H9 (cell line): Measurements from ENCODE around the gene TSACC. TPM values are rescaled to one million over a fixed set of nuclear protein-coding genes. Genes with fewer than 3 reads are reported as not detected.

Experiments used
- DNase-seq: peaks from one replicate; pipeline ENCODE4 v3.0.0-alpha.2; 2017
- H2AFZ ChIP-seq: one replicate; pipeline ENCODE4 v1.6.1; 2013; ENCODE audit warnings: mild to moderate bottlenecking, low read length, control low read depth, moderate library complexity
- H2AK5ac ChIP-seq: 2 replicates; pipeline ENCODE4 v1.6.1; 2013; ENCODE audit warnings: low read length, control low read depth, mixed read lengths; ENCODE audit not compliant: insufficient read length
- H2BK120ac ChIP-seq: one replicate; pipeline ENCODE4 v1.6.1; 2013; ENCODE audit warnings: low read depth, mild to moderate bottlenecking, low read length, control low read depth, inconsistent platforms; ENCODE audit not compliant: poor library complexity, severe bottlenecking
- H2BK12ac ChIP-seq: 2 replicates; pipeline ENCODE4 v1.6.1; 2013; ENCODE audit warnings: low read length, control low read depth, mixed read lengths, low read depth; ENCODE audit not compliant: insufficient read length
- H2BK15ac ChIP-seq: 2 replicates; pipeline ENCODE4 v1.6.1; 2013; ENCODE audit warnings: low read depth, low read length, control low read depth
- H2BK20ac ChIP-seq: one replicate; pipeline ENCODE4 v1.6.1; 2013; ENCODE audit warnings: low read depth, mild to moderate bottlenecking, low read length, control low read depth, inconsistent platforms; ENCODE audit not compliant: poor library complexity, severe bottlenecking
- H2BK5ac ChIP-seq: 2 replicates; pipeline ENCODE4 v1.6.1; 2013; ENCODE audit warnings: low read length, control low read depth, mixed read lengths; ENCODE audit not compliant: insufficient read length
- H3K14ac ChIP-seq: 2 replicates; pipeline ENCODE4 v1.6.1; 2013; ENCODE audit warnings: low read length, control low read depth; ENCODE audit not compliant: insufficient read depth
- H3K18ac ChIP-seq: 2 replicates; pipeline ENCODE4 v1.6.1; 2013; ENCODE audit warnings: low read depth, mild to moderate bottlenecking, mixed read lengths, low read length, control low read depth; ENCODE audit not compliant: insufficient read length
- H3K23ac ChIP-seq: 2 replicates; pipeline ENCODE4 v1.6.1; 2013; ENCODE audit warnings: low read length, control low read depth, mixed read lengths, low read depth; ENCODE audit not compliant: insufficient read length
- H3K23me2 ChIP-seq: 2 replicates; pipeline ENCODE4 v1.6.1; 2013; ENCODE audit warnings: low read depth, mild to moderate bottlenecking, mixed read lengths, low read length, control low read depth; ENCODE audit not compliant: insufficient read length, poor library complexity, severe bottlenecking
- H3K27ac ChIP-seq: 2 replicates; pipeline ENCODE4 v1.5.1; 2013; ENCODE audit warnings: low read length, control low read depth, mixed read lengths, low read depth; ENCODE audit not compliant: insufficient read length
- H3K27me3 ChIP-seq: 2 replicates; pipeline ENCODE4 v1.6.1; 2013; ENCODE audit warnings: low read length, control low read depth, inconsistent platforms; ENCODE audit not compliant: insufficient read depth
- H3K4ac ChIP-seq: 2 replicates; pipeline ENCODE4 v1.6.1; 2013; ENCODE audit warnings: low read depth, mild to moderate bottlenecking, control low read depth, inconsistent platforms, low read length, moderate library complexity
- H3K4me1 ChIP-seq: 2 replicates; pipeline ENCODE4 v1.6.1; 2013; ENCODE audit warnings: low read length, control low read depth, inconsistent platforms; ENCODE audit not compliant: insufficient read depth
- H3K4me2 ChIP-seq: 2 replicates; pipeline ENCODE4 v1.6.1; 2013; ENCODE audit warnings: low read length, control low read depth, mixed read lengths; ENCODE audit not compliant: insufficient read length, insufficient read depth
- H3K56ac ChIP-seq: 2 replicates; pipeline ENCODE4 v1.6.1; 2013; ENCODE audit warnings: low read depth, mild to moderate bottlenecking, mixed read lengths, low read length, control low read depth; ENCODE audit not compliant: insufficient read length
- H3K79me1 ChIP-seq: 2 replicates; pipeline ENCODE4 v1.6.1; 2013; ENCODE audit warnings: low read depth, mild to moderate bottlenecking, moderate library complexity, low read length, control low read depth, inconsistent platforms; ENCODE audit not compliant: insufficient read depth, poor library complexity, severe bottlenecking
- H3K79me2 ChIP-seq: 2 replicates; pipeline ENCODE4 v1.6.1; 2013; ENCODE audit warnings: low read length, control low read depth, inconsistent platforms; ENCODE audit not compliant: insufficient read depth
- H3K9ac ChIP-seq: 2 replicates; pipeline ENCODE4 v1.6.1; 2013; ENCODE audit warnings: low read length, control low read depth, mixed read lengths; ENCODE audit not compliant: insufficient read length; ENCODE audit errors: extremely low read depth
- H3K9me3 ChIP-seq: one replicate; pipeline ENCODE4 v1.6.1; 2013; ENCODE audit warnings: low read depth, low read length, inconsistent platforms; ENCODE audit not compliant: control insufficient read depth
- H3T11ph ChIP-seq: one replicate; pipeline ENCODE4 v1.6.1; 2013; ENCODE audit warnings: mild to moderate bottlenecking, low read length, control low read depth, inconsistent platforms
- H4K20me1 ChIP-seq: one replicate; pipeline ENCODE4 v1.6.1; 2013; ENCODE audit not compliant: control insufficient read depth, insufficient read length, insufficient read depth
- H4K5ac ChIP-seq: 2 replicates; pipeline ENCODE4 v1.6.1; 2013; ENCODE audit warnings: low read depth, mild to moderate bottlenecking, mixed read lengths, low read length, control low read depth; ENCODE audit not compliant: insufficient read length
- H4K8ac ChIP-seq: replicated peaks from 2 replicates; pipeline ENCODE4 v1.6.1; 2013; ENCODE audit warnings: low read length, control low read depth, mixed read lengths, low read depth; ENCODE audit not compliant: insufficient read length
- H4K91ac ChIP-seq: 2 replicates; pipeline ENCODE4 v1.6.1; 2013; ENCODE audit warnings: low read depth, mild to moderate bottlenecking, moderate library complexity, mixed read lengths, low read length, control low read depth; ENCODE audit not compliant: insufficient read length
- H3K27ac Mint-ChIP-seq, 3 experiments: 2 replicates in 2 of 3; 3 replicates in 1 of 3; pipeline ENCODE4 v1.8.0; 2020 to 2021; ENCODE audit warnings: mixed read lengths in 3 of 3, mild to moderate bottlenecking in 1 of 3, moderate library complexity in 1 of 3
- H3K27me3 Mint-ChIP-seq: 2 replicates; pipeline ENCODE4 v1.8.0; 2021; ENCODE audit warnings: low read depth, mild to moderate bottlenecking, moderate library complexity, mixed read lengths
- H3K36me3 Mint-ChIP-seq, 3 experiments: 2 replicates in 2 of 3; 3 replicates in 1 of 3; pipeline ENCODE4 v1.8.0; 2020 to 2021; ENCODE audit warnings: low read depth in 3 of 3, mixed read lengths in 3 of 3; ENCODE audit not compliant: insufficient read depth in 1 of 3
- H3K4me1 Mint-ChIP-seq, 2 experiments: 2 replicates each; pipeline ENCODE4 v1.8.0; 2020; ENCODE audit warnings: mixed read lengths in 2 of 2
- H3K4me3 Mint-ChIP-seq, 2 experiments: 2 replicates in 1 of 2; 3 replicates in 1 of 2; pipeline ENCODE4 v1.8.0; 2020 to 2021; ENCODE audit warnings: mild to moderate bottlenecking in 2 of 2, mixed read lengths in 2 of 2, moderate library complexity in 1 of 2
- H3K9me3 Mint-ChIP-seq, 2 experiments: 2 replicates in 1 of 2; 3 replicates in 1 of 2; pipeline ENCODE4 v1.8.0; 2020; ENCODE audit warnings: mild to moderate bottlenecking in 2 of 2, mixed read lengths in 2 of 2, moderate library complexity in 1 of 2
- CTCF ChIP-seq: fragments of 200-600 bp; sonication (generic); conservative IDR thresholded peaks from 3 replicates; pipeline ENCODE4 v1.8.0; 2021; ENCODE audit warnings: antibody characterized with exemption, mild to moderate bottlenecking
- total RNA-seq: library from RNA; stranded (reverse); gene quantifications from 2 replicates; pipeline ENCODE4 v1.2.1, GENCODE V29; 2021

The TSACC gene
- total RNA-seq, 1 experiment from 2014 or later = 2.3 TPM

DNA sequence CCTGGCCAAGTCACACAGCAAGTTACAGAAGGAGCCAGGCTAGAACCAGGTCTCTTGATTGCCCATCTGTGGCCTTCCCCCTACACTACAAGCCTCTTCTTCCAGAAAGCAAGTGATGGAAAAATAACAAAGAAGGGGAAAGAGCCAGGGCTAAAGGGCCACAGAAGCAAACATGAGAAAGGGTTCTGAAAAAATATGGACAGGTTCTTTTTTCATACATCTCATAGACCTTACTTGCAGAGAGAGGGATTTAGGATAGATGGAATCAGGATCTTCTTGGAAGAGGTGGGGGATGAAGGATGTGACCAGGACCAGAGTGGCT lies 33.9 kb downstream of the TSACC start:
- Histone ChIP-seq H3K18ac (no peak overlapping the region), H4K91ac (no peak overlapping the region), H3K4me2 (no peak overlapping the region), H3K23me2 (peaks cover 4% of the 10 kb centered on the region), H2BK20ac (no peak overlapping the region), H2AFZ (no peak overlapping the region), H4K5ac (no peak overlapping the region), H2BK12ac (no peak overlapping the region), H3K79me2 (no peaks in the 10 kb centered on the region), H3K9ac (no peak overlapping the region), H3K14ac (no peak overlapping the region), H2BK120ac (no peak overlapping the region), H3K4me1 (no peaks in the 10 kb centered on the region), H3K9me3 (no peaks in the 10 kb centered on the region), H3K27ac (no peak overlapping the region), H3K27me3 (no peaks in the 10 kb centered on the region; the same call in 1 of the 2 replicates), H2BK5ac (no peak overlapping the region), H3T11ph (no peak overlapping the region), H4K8ac (no peak overlapping the region), H3K79me1 (no peaks in the 10 kb centered on the region), H2AK5ac (no peak overlapping the region), H4K20me1 (no peaks in the 10 kb centered on the region), H3K4ac (no peak overlapping the region), H3K56ac (no peak overlapping the region), H3K23ac (no peak overlapping the region), H2BK15ac (no peak overlapping the region)
- Mint-ChIP-seq H3K27ac (no peak overlapping the region), H3K4me1 (peaks cover 8 to 18% of the 10 kb centered on the region in 2 experiments), H3K36me3 (no peaks in the 10 kb centered on the region; a peak in 1 of 7 replicates), H3K27me3 (peaks cover 48% of the 10 kb centered on the region), H3K4me3 (no peak overlapping the region), H3K9me3 (no peaks in the 10 kb centered on the region)
- no peak for TF ChIP-seq CTCF
- no peak for DNase-seq
